Smooth muscle cell (in vitro differentiated cells): Measurements from ENCODE around the gene ZNF74. TPM values are rescaled to one million over a fixed set of nuclear protein-coding genes. Genes with fewer than 3 reads are reported as not detected.
A peak's percentile ranks its signal among the peaks of the same experiment; 100 is the strongest.

Experiments
- DNase-seq: peaks from one replicate; lab custom pipeline; 2025; ENCODE audit not compliant: unreplicated experiment; lab: John Stamatoyannopoulos, UW
- H2AFZ ChIP-seq: fragments of 200-600 bp; sonication (generic); 2 replicates; pipeline ENCODE4 v1.6.0; 2016; ENCODE audit warnings: antibody characterized with exemption, low read depth, mild to moderate bottlenecking
- H3F3A ChIP-seq: fragments of 200-600 bp; sonication (generic); 2 replicates; pipeline ENCODE4 v1.6.0; 2017; ENCODE audit warnings: antibody characterized with exemption, low read depth
- H3K27ac ChIP-seq: fragments of 200-600 bp; sonication (generic); 2 replicates; pipeline ENCODE4 v1.5.1; 2016; ENCODE audit warnings: low read depth, mild to moderate bottlenecking
- H3K27me3 ChIP-seq: fragments of 200-600 bp; sonication (generic); 2 replicates; pipeline ENCODE4 v1.6.1; 2016; ENCODE audit warnings: low read depth, mild to moderate bottlenecking
- H3K36me3 ChIP-seq: fragments of 200-600 bp; sonication (generic); 2 replicates; pipeline ENCODE4 v1.5.1; 2016; ENCODE audit warnings: low read depth
- H3K4me1 ChIP-seq: fragments of 200-600 bp; sonication (generic); 2 replicates; pipeline ENCODE4 v1.5.1; 2016; ENCODE audit warnings: low read depth
- H3K4me2 ChIP-seq: fragments of 200-600 bp; sonication (generic); 2 replicates; pipeline ENCODE4 v1.6.0; 2016; ENCODE audit warnings: mild to moderate bottlenecking
- H3K4me3 ChIP-seq: fragments of 200-600 bp; sonication (generic); 2 replicates; pipeline ENCODE4 v1.5.1; 2016; ENCODE audit warnings: mild to moderate bottlenecking
- H3K79me2 ChIP-seq: fragments of 200-600 bp; sonication (generic); 2 replicates; pipeline ENCODE4 v1.6.0; 2016; ENCODE audit warnings: low read depth, mild to moderate bottlenecking
- H3K9ac ChIP-seq: fragments of 200-600 bp; sonication (generic); 2 replicates; pipeline ENCODE4 v1.6.0; 2016; ENCODE audit warnings: low read depth
- H3K9me3 ChIP-seq: fragments of 200-600 bp; sonication (generic); replicated peaks from 2 replicates; pipeline ENCODE4 v1.5.1; 2016; ENCODE audit warnings: low read depth
- H4K20me1 ChIP-seq: fragments of 200-600 bp; sonication (generic); 2 replicates; pipeline ENCODE4 v1.6.0; 2016; ENCODE audit warnings: low read depth
- CTCF ChIP-seq: fragments of 200-600 bp; sonication (generic); IDR thresholded peaks from 2 replicates; pipeline ENCODE4 v1.5.1; 2017; ENCODE audit warnings: borderline replicate concordance, mild to moderate bottlenecking, antibody characterized with exemption; ENCODE audit not compliant: insufficient read depth, poor library complexity, severe bottlenecking
- WGBS: methylation state at CpG from one replicate; pipeline ENCODE4 v1.1.7; 2016; ENCODE audit warnings: low lambda C conversion rate; 5-methylcytosine and 5-hydroxymethylcytosine counted together
- polyA plus RNA-seq: library from polyadenylated mRNA; unstranded; fragments of >200 nt; fragmentation: Nextera tagmentation; extraction: Ambion mirVana; gene quantifications from 2 replicates; pipeline ENCODE4 v1.2.1, GENCODE V29; 2016
- total RNA-seq: library from RNA; depleted of rRNA; stranded (reverse); fragments of >200 nt; gene quantifications from 2 replicates; pipeline ENCODE4 v1.2.3, GENCODE V29; 2014

Gene ZNF74
- total and polyA plus RNA-seq, 2 experiments from 2014 or later: 11.8 to 14.3 TPM

GRCh38 chr22:20392983-20393704, 807 bp upstream of the ZNF74 start:
- Histone ChIP-seq H3F3A (peaks cover 4% of the 10 kb centered on the region), H3K4me1 (peaks cover 17% of the 10 kb centered on the region), H3K27me3 (no peaks in the 10 kb centered on the region), H3K9ac (peak overlapping the region; percentile 13), H3K9me3 (no peaks in the 10 kb centered on the region), H3K27ac (no peak overlapping the region), H3K36me3 (no peaks in the 10 kb centered on the region), H3K79me2 (peaks cover 29% of the 10 kb centered on the region), H2AFZ (peak overlapping the region; percentile 99), H3K4me3 (peak overlapping the region; percentile 78), H4K20me1 (peaks cover 20% of the 10 kb centered on the region), H3K4me2 (peak overlapping the region; percentile 93)
- 96% methylated on average over 23 of the region's 23 CpGs for WGBS
- DNase-seq: no peak
- no peak for TF ChIP-seq CTCF

GRCh38 chr22:20395181-20395906, 1.4 kb downstream of the ZNF74 start:
- H3K4me3 ChIP-seq: peak overlapping the region; percentile 78
- peaks cover 4% of the 10 kb centered on the region for H3F3A ChIP-seq
- H3K4me1 ChIP-seq: peaks cover 17% of the 10 kb centered on the region
- H3K27me3 ChIP-seq: no peaks in the 10 kb centered on the region
- DNase-seq: no peak
- TF ChIP-seq CTCF: no peak
- H3K9me3 ChIP-seq: no peaks in the 10 kb centered on the region
- 82% methylated on average over 20 of the region's 20 CpGs for WGBS
- no peaks in the 10 kb centered on the region for H3K36me3 ChIP-seq
- H2AFZ ChIP-seq: no peak overlapping the region
- H3K79me2 ChIP-seq: peaks cover 46% of the 10 kb centered on the region
- H3K27ac ChIP-seq: no peak overlapping the region
- peaks cover 36% of the 10 kb centered on the region for H4K20me1 ChIP-seq
- peak overlapping the region; percentile 93 for H3K4me2 ChIP-seq
- no peak overlapping the region for H3K9ac ChIP-seq

- H3K4me1 ChIP-seq: peaks cover 17% of the 10 kb centered on the region
- no peak overlapping the region for H3K4me3 ChIP-seq
- H3K36me3 ChIP-seq: no peaks in the 10 kb centered on the region
- H2AFZ ChIP-seq: no peak overlapping the region
- H3K79me2 ChIP-seq: peaks cover 46% of the 10 kb centered on the region
- no peak for DNase-seq
- peak overlapping the region; percentile 93 for H3K4me2 ChIP-seq
- no peaks in the 10 kb centered on the region for H3K27me3 ChIP-seq
- H3K9ac ChIP-seq: no peak overlapping the region
- H3K27ac ChIP-seq: no peak overlapping the region
- H3K9me3 ChIP-seq: no peaks in the 10 kb centered on the region
- H4K20me1 ChIP-seq: peaks cover 41% of the 10 kb centered on the region
- WGBS: 63% methylated on average over 2 of the region's 2 CpGs
- no peak for TF ChIP-seq CTCF
- peaks cover 4% of the 10 kb centered on the region for H3F3A ChIP-seq
These were observed 1.9 kb downstream of the ZNF74 start for GRCh38 chr22:20395907-20396287.
